ENCODE data around the gene ENKUR. TPM values are rescaled to one million over a fixed set of nuclear protein-coding genes. Genes with fewer than 3 reads are reported as not detected.

ENKUR gene
- total RNA-seq, 1 donor from 2014 or later = not detected

DNA sequence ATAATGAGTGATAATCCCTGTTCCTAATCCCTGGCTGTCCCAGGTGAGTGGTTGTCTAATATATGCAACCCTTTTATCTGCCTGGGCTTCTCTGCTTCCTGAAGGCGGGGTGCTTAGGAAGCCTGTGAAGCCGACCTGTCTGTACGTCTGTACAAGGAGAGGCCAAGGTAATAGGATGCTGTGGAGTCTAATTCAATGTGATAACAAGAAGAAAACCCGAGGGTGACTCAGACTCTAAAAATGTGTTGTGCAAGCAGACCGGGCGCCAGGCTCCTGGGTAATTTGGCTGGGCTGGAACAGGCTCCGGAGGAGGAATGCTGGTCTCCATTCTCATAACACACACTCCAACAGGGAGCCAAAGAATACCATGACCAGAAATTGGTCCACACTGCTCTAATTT is 44.0 kb upstream of the ENKUR start:
- Mint-ChIP-seq H3K4me1 (peaks cover 10% of the 10 kb centered on the region), H3K27ac (peak overlapping the region; percentile 23), H3K9me3 (no peaks in the 10 kb centered on the region), H3K4me3 (no peak overlapping the region), H3K27me3 (ENCODE audit: insufficient read depth, low read depth) (peaks cover 5% of the 10 kb centered on the region), H3K36me3 (no peaks in the 10 kb centered on the region)
- H3K4me2 ChIP-seq = no peak overlapping the region
- no peak overlapping the region for H3K27ac ChIP-seq
- no peaks in the 10 kb centered on the region for H3K36me3 ChIP-seq
- TF ChIP-seq EZH2 (IDR thresholded peaks at IDR 0.05) (no peak), EZH2phosphoT487 (IDR thresholded peaks at IDR 0.05) (no peak)
- TF ChIP-seq, protein P1, sequence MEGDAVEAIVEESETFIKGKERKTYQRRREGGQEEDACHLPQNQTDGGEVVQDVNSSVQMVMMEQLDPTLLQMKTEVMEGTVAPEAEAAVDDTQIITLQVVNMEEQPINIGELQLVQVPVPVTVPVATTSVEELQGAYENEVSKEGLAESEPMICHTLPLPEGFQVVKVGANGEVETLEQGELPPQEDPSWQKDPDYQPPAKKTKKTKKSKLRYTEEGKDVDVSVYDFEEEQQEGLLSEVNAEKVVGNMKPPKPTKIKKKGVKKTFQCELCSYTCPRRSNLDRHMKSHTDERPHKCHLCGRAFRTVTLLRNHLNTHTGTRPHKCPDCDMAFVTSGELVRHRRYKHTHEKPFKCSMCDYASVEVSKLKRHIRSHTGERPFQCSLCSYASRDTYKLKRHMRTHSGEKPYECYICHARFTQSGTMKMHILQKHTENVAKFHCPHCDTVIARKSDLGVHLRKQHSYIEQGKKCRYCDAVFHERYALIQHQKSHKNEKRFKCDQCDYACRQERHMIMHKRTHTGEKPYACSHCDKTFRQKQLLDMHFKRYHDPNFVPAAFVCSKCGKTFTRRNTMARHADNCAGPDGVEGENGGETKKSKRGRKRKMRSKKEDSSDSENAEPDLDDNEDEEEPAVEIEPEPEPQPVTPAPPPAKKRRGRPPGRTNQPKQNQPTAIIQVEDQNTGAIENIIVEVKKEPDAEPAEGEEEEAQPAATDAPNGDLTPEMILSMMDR (IDR thresholded peaks at IDR 0.05) = no peak
- no peaks in the 10 kb centered on the region for H4K20me1 ChIP-seq (ENCODE audit: low read depth)
- H3K9ac ChIP-seq = no peak overlapping the region
- no peak overlapping the region for H3K4me3 ChIP-seq
- H2AFZ ChIP-seq (replicated peaks) = no peak overlapping the region
- no peaks in the 10 kb centered on the region for H3K4me1 ChIP-seq
- no peaks in the 10 kb centered on the region for H3K79me2 ChIP-seq (ENCODE audit: low read depth)
- no peaks in the 10 kb centered on the region for H3K9me3 ChIP-seq (ENCODE audit: low read depth)
- H3K27me3 ChIP-seq = no peaks in the 10 kb centered on the region
- no peak for DNase-seq (ENCODE audit: low spot score)
- no peaks in the 10 kb centered on the region for H3F3A ChIP-seq (ENCODE audit: low read depth)

DNA sequence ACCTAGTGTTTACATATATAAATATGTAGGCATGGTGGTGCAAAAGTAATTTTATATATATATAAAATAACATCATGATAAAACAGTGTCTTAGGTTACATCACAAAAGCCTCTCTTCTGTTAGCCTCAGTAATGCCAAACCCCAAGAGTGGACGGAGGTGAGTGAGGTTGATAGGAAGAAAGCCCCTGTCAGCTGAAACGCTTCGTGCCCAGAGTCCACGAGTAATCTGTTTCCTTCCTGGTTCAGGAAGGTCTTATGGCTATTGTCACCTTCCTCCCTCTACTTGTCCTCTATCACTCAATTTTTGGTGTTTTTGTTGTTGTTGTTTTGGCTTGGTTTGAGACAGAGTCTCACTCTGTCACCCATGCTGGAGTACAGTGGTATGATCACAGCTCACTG is 41.9 kb upstream of the ENKUR start:
- Histone ChIP-seq H3K9ac (no peak overlapping the region), H3K27me3 (no peaks in the 10 kb centered on the region), H3K27ac (no peak overlapping the region), H3K4me2 (no peak overlapping the region), H3K4me3 (no peak overlapping the region), H3K9me3 (ENCODE audit: low read depth) (no peaks in the 10 kb centered on the region), H3K79me2 (ENCODE audit: low read depth) (no peaks in the 10 kb centered on the region), H3K36me3 (no peaks in the 10 kb centered on the region), H4K20me1 (ENCODE audit: low read depth) (no peaks in the 10 kb centered on the region), H3F3A (ENCODE audit: low read depth) (no peaks in the 10 kb centered on the region), H2AFZ (replicated peaks) (no peak overlapping the region), H3K4me1 (no peaks in the 10 kb centered on the region)
- peaks cover 5% of the 10 kb centered on the region for H3K27me3 Mint-ChIP-seq (ENCODE audit: insufficient read depth, low read depth)
- no peaks in the 10 kb centered on the region for H3K36me3 Mint-ChIP-seq
- no peak overlapping the region for H3K4me3 Mint-ChIP-seq
- no peaks in the 10 kb centered on the region for H3K9me3 Mint-ChIP-seq
- H3K4me1 Mint-ChIP-seq = peaks cover 10% of the 10 kb centered on the region
- no peak overlapping the region for H3K27ac Mint-ChIP-seq
- no peak for DNase-seq (ENCODE audit: low spot score)
- TF ChIP-seq EZH2phosphoT487 (IDR thresholded peaks at IDR 0.05) (no peak), EZH2 (IDR thresholded peaks at IDR 0.05) (no peak)
- TF ChIP-seq, protein P1 (IDR thresholded peaks at IDR 0.05) = no peak

DNA sequence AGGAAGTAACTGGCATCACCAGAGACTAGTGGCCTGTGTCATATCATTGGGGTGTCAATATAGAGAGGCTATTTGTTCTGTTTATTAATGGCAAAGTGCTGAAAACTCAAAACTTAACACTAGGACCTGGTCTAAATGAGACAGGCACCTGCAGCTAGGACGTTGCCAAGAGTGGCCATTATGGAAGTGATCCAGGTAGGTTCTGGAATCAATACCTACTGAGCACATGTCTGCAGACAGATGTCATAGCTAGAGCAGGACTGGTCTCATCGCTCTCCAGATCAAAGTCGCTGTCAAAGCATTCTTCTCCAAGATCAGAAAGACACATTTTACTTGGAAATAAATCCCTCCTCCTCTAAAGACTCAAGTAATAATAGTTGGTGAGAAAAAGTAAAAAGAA is 40.8 kb upstream of the ENKUR start:
- Histone ChIP-seq H3K79me2 (ENCODE audit: low read depth) (no peaks in the 10 kb centered on the region), H3K36me3 (no peaks in the 10 kb centered on the region), H4K20me1 (ENCODE audit: low read depth) (no peaks in the 10 kb centered on the region), H3K27ac (no peak overlapping the region), H3K9ac (no peak overlapping the region), H3K4me2 (no peak overlapping the region), H3K9me3 (ENCODE audit: low read depth) (no peaks in the 10 kb centered on the region), H3K27me3 (no peaks in the 10 kb centered on the region), H3K4me3 (no peak overlapping the region), H3K4me1 (no peaks in the 10 kb centered on the region), H3F3A (ENCODE audit: low read depth) (no peaks in the 10 kb centered on the region), H2AFZ (replicated peaks) (no peak overlapping the region)
- DNase-seq (ENCODE audit: low spot score) = no peak
- Mint-ChIP-seq H3K4me3 (no peak overlapping the region), H3K27ac (no peak overlapping the region), H3K36me3 (no peaks in the 10 kb centered on the region), H3K4me1 (peaks cover 10% of the 10 kb centered on the region), H3K27me3 (ENCODE audit: insufficient read depth, low read depth) (peaks cover 2% of the 10 kb centered on the region), H3K9me3 (no peaks in the 10 kb centered on the region)
- TF ChIP-seq, protein P1 (IDR thresholded peaks at IDR 0.05) = no peak
- TF ChIP-seq EZH2 (IDR thresholded peaks at IDR 0.05) (no peak), EZH2phosphoT487 (IDR thresholded peaks at IDR 0.05) (no peak)

Measured in neural progenitor cell (in vitro differentiated cells).